GM18867 (cell line): ENCODE results near the gene RALA.
A peak's percentile ranks its signal among the peaks of the same experiment; 100 is the strongest.

Source experiments
- ATAC-seq: cut with Tn5 transposase; IDR thresholded peaks from one replicate; pipeline ENCODE4 v1.9.1; 2021; ENCODE audit warnings: mild to moderate bottlenecking, moderate library complexity; ENCODE audit not compliant: unreplicated experiment

Gene RALA

DNA sequence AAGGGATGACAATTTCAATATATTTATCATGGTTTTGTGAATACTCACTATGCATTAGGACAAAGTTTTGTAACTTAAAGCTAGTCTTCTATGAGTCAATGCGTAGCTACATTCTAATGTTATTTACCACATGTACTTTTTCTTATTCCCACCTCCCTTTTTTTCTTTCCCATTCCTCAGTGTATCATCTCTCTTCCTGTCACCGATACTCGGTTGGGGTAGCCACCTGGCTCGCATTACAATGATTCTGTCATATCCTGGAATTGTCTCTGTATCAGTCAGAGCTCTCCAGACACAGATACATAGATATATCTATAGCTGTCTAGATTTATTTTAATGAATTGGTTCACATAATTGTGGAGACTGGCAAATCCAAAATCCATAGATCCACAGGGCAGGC is 9.8 kb upstream of the RALA start:
- no peak for ATAC-seq

DNA sequence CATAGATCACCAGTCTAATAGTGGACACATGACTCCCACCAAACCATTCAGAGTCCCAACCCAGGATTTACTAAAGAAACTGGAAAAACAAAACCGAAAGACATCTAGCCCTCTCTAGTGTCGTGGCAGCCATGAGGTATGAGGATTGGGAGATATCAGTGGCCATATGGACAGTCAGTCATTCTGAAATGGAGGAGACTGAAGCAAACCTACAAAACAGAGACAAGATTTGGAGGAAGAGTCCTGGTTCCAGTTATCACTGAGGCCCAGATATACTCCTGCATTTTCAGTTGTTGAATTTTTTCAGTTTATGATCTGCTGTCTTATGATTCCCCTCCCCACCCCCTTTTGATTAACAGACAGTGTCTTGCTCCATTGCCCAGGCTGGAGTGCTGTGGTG is 9.1 kb upstream of the RALA start:
- ATAC-seq: no peak

DNA sequence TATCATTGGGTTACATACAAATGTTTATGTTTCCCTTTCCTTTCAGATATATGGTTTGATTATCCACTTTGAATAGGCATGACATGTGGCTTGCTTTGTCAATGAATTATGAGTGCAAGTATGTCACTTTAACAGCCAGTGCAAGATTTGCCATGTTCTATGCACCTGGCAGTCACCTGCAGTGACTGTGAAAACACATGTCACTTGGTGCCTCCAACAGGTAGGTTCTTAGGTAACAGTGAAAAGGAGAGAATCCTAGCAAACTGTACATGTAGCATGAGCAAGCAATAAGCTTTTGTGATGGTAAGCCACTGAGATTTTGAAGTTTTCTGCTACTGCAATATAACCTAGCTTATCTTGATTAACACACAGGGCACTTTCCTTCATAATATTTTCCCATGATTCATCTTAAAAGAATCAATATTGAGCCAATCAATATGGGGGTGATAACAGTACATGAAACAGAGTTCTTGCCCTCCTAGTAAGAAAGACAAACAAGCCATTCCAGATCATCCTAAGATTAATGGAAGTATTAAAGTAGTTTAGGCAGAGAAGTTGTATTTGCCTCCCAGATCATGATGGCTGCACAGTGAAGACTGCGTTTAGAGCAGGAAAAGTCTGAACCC is 7.9 kb upstream of the RALA start:
- no peak for ATAC-seq

DNA sequence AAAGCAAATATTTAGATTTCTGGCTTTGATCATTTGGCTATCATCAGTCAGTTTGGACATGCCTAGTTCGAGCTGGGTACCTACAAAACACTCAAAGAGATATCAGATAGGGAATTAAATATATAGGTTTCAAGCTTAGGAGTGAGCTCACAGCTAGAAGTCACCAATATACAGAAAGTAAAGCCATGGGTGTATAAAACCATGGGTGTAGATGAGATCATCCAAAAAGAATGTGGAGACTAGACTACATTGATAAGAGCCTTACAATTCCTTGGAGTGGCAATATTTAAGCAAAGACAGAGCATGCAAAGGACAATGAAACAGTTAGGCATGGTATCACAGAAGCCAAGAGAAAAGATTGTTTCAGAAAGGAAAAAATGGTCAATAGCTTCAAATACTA is 7.2 kb upstream of the RALA start:
- ATAC-seq: no peak

DNA sequence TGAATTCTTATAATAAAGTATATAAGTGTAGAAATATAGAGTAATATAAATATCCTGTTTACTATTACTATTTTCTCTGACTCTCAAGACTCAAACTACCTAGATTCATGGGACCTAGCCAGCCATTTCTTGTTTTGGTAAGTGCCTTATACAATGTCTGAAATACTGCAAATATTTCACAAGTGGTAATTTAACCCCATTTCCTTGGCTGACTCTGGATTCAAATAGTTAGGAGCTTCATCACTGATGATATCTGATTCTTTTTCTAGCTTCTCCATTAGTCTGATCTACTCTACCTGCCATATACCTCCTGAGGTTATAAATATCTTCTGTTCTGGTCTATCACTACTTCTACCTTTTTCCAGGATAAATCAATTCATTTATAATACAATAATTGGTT is 6.4 kb upstream of the RALA start:
- no peak for ATAC-seq

DNA sequence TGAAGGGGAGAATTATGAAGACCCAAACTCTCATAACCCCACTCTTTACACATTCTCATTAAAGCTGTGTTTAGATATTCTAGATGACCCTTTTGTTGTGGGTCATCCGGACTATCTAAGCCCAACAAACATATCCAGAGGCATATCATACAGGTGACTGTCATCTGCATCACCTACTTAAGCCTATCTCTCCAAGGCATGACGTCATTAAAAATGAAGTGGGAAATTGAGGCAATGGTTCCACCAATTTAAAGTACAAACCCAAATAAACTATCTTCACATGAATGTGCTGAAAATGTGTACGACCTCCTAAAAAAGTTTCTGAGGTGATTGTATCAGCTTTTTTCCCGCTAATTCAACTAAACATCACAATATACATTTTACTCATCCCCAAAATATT is 4.5 kb upstream of the RALA start:
- ATAC-seq: no peak

DNA sequence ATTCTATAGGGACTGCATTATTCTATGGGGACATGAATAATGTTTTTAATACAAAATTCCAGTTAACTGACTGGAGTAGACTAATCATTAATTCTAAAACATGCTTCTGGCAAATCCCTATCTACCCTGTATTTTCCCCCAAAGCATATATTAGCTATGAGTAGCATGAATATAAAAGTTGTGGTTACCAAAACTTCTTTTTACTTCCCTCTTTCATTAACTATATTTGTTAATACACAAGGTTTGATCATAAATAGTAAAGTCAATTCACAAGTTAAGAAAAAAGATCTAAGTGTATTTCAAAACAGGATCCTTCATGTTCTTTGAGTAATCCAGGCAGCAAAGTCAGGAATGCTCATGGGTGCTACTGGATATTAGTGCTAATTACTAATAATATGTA is 2.9 kb upstream of the RALA start:
- ATAC-seq: no peak

DNA sequence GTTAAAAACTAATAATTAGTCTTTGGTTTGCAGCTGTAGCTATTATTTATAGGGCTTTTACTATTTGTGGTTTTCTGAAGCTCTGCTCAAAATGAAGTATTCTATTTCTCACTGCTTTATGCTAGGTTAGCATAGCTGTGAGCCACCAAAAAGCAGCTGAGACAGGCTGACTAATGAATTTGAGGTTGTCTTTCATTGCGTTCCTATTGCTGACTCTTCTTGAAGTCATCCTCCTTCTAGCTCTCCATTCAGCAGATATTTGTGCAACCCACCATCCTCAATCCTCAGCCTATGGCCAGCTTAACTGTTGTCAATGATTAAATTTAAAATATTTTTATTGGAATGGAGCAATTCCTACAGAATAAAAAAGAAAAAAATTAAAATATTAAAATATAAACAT is 2.1 kb upstream of the RALA start:
- ATAC-seq: no peak

DNA sequence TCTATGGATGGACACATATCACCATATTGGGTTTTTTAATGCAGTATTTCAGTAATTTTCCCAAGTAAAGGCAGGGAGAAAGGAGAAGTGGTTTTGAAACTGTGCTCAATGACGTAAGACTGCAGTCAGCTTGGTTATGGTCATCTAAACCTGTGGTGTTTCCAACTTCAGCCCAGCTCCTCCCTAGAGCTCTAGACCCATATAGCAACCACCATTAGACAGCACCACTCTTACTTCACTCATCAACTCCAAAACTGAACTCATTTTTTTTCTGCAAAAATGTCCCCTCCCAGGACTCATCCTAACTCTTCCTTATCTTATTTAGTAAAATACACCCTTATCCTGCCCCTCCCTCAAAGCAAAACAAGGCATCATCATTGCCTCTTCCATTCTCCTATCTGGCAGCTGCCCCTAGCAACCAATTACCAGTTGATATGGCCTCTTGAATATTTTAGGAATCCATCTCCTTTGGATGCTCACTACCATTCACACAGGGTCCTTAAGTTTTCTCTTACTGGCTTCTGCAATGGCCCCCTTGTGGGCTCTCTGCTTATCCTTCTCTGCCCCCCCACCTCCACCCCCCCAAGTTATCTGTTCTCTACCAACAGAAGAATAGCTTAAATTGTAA is 1.5 kb upstream of the RALA start:
- no peak for ATAC-seq

DNA sequence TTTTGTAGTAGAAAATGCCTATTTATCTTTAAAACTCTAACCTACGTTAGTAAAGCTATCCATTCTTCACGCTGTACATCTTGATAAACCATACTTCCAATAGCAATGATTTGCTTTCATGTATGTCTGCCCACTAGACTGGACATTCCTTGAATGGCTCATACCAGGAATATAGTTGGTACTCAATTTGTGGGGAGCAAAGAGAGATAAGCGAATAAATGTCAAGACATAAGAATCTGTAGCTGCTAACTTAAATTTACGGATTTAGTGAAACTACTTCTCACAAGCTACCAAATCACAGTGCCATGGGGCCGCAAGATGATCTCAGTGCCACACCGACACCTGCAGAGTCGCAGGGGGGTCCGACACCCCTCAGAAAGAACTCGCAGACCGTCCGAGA is 763 bp upstream of the RALA start:
- no peak for ATAC-seq

DNA sequence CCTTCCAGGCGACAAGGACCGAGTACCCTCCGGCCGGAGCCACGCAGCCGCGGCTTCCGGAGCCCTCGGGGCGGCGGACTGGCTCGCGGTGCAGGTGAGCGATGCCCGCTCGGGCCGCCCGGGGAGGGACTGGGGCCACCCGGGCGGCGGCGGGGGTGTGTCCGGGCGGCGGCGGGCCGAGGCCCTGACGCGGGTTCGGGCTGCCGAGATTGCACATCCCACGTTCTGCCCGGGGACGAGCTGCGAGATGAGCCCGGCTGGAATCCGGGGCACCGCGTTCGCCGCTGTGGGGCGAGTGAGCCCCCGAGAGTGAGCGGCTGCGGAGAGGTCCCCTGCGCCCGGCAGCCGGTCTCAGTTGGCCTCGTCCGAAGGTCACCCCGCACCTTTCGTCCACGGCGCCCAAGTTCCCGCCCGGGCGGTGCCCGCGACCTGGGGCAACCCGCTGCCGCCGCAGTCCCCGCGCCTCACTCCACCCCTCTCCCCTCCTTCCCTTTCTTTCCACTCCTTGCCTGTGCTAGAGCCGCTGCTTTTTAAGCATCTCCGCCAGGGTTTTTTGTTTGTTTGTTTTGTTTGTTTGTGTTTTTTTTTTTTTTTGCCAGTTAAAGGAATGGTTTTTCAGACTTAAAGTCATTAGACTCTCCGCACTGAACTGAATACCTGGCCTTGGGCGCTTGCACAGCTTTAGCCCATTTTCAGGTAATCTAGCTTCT is 515 bp downstream of the RALA start:
- peak; percentile 53 for ATAC-seq

DNA sequence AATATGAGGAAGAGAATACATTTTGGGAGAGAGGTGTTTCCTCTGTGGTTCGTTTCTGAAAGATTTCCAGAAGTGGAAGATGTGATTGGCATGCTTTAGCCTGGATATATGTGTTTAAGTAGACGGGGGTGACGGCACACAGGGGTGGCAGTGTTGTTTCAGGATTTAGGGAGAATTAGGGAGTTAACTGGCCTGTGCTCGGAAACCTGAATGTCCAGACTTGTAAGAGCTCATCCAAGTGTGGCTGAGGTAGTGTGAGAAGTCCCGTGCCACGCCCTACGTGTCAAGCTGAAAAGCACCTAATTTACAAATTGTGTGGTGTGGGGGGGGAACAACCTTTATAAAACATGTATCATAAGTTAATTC is 1.1 kb downstream of the RALA start:
- ATAC-seq: no peak

DNA sequence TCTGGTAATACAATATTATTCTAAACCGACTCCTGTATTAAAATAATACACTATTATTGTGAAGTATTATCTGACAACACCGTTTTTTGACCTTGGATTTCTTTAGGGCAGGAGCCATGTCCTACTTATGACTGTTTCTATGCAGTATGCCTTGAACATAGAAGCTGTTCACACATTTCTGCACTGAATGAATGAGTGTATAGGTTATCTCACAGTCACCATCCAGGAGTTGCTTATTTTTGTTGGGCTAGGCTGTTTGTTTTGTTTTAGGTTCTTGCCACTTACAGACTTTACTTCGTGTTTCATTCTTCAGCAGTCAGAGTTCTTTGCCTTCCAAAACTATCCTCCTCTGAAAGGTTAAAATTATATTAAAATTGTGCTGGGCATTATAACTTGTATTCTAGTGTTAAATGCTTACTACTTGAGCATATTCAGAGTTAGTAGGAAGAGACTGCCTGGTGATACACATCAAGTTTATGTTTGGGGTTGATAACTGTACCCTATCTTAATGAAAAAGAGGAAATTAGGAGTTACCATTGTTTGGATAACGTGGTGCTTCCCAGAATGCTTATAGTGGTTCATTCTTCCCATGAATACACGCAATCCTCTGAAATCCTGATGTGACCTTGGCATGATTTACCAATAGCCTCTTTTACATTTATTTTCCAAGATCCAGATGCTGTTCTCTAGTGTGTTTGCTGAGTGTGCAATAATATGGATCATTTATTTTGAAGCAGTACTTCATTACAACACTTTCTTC is 1.7 kb downstream of the RALA start:
- no peak for ATAC-seq

DNA sequence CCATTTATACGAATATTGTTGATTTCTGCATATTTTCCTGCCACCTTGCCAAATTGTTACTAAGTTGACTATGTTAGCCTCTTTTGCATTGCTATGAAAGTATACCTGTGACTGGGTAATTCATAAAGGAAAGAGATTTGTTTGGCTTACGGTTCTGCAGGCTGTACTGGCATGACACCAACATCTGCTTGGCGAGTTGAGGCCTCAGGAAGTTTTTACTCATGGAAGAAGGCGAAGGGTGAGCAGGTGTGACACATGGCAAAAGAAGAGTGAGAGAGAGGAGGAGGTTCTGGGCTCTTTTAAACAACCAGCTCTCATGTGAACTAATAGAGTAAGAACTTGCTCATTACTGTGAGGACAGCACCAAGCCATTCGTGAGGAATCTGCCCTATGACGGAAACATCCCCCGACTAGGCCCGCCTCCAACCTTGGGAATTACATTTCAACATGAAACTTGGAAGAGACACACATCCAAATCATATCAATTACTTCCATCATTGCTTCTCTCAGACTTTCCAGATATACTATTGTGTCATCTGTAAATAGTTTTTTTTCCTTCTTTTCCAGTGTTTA is 8.4 kb downstream of the RALA start:
- no peak for ATAC-seq

DNA sequence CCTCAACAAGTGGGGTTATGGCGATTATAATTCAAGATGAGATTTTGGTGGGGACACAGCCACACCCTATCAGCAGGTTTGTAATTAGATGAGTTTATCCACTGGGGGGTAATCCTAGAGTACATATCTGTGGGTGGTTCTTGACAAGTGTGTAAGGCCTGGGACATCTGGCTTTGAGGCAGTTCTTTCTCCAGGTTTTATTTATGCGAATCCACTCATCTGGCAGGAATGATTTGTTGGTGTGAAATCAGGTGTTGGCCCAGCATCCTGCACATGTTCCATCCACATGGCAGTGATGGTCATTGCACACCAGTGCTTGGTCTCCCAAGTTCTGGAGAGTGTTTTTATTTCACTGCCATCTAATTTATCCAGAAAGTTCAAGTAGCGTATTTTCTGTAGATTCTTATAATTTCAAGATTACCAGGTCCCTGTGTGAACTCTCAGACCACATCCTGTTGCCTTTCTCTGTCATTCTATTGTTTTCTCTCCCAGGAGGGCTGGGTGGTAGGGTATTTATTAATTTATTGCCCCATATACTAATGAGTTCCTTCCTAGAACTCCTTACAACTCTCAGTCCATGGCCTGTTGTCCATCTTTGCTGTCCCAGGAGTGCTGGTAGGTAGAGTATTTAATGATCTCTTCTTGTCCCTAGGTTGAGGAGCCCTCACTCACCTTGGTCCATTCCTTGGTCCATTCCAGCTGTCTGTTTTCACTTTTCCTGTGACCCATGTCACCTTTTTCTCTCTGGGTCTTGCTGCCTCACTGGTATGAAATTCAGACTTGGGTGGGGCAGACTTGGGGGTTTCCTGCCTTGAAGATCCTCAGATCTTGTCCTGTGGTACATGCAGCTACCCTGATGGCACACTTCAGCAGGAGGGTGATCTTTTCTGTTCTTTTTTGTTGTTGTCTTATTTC is 10.4 kb downstream of the RALA start:
- ATAC-seq: no peak

DNA sequence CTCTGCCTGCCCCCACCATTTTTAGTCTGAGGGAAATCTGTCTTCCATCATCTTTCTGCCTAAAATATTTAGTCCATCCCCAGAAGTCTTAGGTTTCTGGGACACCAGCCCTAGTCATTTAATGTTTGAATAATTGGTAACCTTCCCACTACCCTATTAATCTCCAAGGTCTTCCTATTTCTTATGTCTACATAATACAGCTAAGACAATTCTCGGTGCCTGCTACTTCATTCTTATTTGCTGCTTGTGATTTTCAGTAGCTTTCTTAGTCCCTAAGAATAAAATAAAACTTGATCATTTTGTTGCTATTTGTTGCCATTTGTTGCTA is 11.1 kb downstream of the RALA start:
- no peak for ATAC-seq

DNA sequence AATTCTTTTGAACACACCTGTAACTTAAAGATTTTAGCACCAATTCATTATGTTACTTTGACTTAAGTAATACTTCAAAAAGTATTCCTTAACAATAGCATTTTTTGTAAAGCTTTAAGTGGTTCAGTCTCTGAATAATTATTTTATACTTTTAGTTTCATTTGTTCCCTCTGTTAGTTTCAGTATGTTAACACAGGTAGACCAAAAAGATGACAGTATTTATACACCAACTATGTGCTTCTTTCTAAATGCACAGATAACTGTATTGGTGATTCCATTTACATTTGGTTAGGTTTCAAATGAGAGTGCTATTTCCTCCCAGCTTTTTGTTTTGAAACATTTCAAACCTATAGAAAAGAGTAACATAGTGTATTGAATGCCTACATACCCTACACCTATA is 14.0 kb downstream of the RALA start:
- peak; percentile 74 for ATAC-seq

DNA sequence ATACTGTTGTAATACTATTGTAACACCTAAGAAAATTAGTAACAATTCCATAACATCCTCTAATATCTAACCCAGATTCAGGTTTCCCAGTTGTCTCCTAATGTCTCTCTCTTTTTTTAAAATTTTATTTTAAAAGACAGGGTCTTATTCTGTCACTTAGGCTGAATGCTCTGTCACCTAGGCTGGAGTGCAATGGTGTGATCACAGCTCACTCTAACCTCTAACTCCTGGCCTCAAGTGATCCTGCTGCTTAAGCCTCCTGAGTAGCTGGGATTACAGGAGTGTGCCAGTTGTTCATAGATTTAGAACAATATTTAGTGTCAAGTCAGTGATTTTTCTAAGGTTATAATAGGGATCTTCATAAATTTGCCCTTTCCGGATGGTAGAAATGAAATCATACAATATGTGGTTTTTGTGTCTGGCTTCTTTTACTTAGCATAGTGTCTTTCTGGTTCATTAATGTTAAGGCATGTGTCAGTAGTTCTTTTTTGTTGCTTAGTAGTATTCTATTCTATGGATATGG is 14.7 kb downstream of the RALA start:
- no peak for ATAC-seq

DNA sequence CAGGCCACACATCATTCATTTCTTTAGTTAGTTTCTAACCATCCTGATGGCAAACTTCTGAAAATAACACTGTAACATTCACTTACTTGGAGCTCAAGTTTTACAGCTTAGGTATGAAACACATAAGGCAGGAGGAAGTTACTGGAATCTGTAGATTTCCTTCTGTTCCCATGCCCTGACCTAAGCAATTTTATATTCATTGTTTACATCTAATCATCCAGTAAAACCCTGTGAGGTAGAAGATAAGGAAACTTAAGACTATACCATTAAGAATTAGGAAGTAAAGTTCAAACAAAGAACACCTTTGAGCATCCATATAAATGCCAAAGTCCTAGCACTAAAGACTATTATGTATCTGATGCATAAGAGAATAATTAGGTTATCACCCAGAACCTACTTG is 19.5 kb downstream of the RALA start:
- no peak for ATAC-seq

DNA sequence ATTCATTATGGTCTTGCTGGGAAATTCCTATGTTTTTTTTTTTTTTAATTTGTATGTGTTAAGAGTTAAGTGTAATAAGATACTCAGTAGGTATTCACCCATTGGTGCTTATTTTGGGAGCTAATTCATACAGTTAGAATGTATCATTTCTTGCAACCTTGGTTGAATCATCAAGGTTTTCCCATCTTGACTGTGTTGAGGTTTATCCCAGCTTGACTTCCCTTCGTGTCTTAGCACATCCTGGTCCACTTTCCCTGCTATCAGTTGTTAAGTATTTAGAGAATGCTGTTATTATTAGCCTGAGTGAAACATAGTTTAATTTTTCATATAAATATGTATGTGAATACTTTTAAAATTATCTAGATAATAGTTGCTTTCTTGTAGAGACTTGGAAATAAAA is 20.8 kb downstream of the RALA start:
- no peak for ATAC-seq
